GM23338 (cell line): ENCODE measurements around the gene LRRC30. TPM values are rescaled to one million over a fixed set of nuclear protein-coding genes. Genes with fewer than 3 reads are reported as not detected.

ENCODE experiments used
- ATAC-seq: fragments of 200-7000 bp; cut with Tn5 transposase; 3 replicates; pipeline ENCODE4 v1.9.1; 2020
- DNase-seq: peaks from one replicate; pipeline ENCODE4 v3.0.0-alpha.2; 2015; ENCODE audit warnings: low spot score
- H2AFZ ChIP-seq: fragments of 200-600 bp; sonication (generic); 2 replicates; pipeline ENCODE4 v1.8.0; 2016; ENCODE audit warnings: antibody characterized with exemption, mild to moderate bottlenecking, moderate library complexity
- H3F3A ChIP-seq: fragments of 200-600 bp; sonication (generic); replicated peaks from 2 replicates; pipeline ENCODE4 v1.8.0; 2017; ENCODE audit warnings: antibody characterized with exemption, mixed run types, low read depth
- H3K27ac ChIP-seq: fragments of 200-600 bp; sonication (generic); 2 replicates; pipeline ENCODE4 v1.6.1; 2016; ENCODE audit warnings: low read depth
- H3K27me3 ChIP-seq: fragments of 200-600 bp; sonication (generic); 2 replicates; pipeline ENCODE4 v1.8.0; 2016; ENCODE audit warnings: mild to moderate bottlenecking, mixed run types, moderate library complexity; ENCODE audit not compliant: insufficient read depth
- H3K36me3 ChIP-seq: fragments of 200-600 bp; sonication (generic); 2 replicates; pipeline ENCODE4 v1.8.0; 2016; ENCODE audit warnings: mild to moderate bottlenecking; ENCODE audit not compliant: insufficient read depth
- H3K4me1 ChIP-seq: fragments of 200-600 bp; sonication (generic); 2 replicates; pipeline ENCODE4 v1.8.0; 2016; ENCODE audit warnings: mild to moderate bottlenecking, moderate library complexity; ENCODE audit not compliant: insufficient read depth
- H3K4me2 ChIP-seq: fragments of 200-600 bp; sonication (generic); 2 replicates; pipeline ENCODE4 v1.7.1; 2017; ENCODE audit warnings: mixed run types
- H3K4me3 ChIP-seq: fragments of 200-600 bp; sonication (generic); 2 replicates; pipeline ENCODE4 v1.6.1; 2016; ENCODE audit warnings: mixed run types
- H3K79me2 ChIP-seq: fragments of 200-600 bp; sonication (generic); replicated peaks from 2 replicates; pipeline ENCODE4 v1.8.0; 2017; ENCODE audit warnings: mild to moderate bottlenecking; ENCODE audit not compliant: insufficient read depth
- H3K9me2 ChIP-seq: fragments of 200-600 bp; sonication (generic); 2 replicates; pipeline ENCODE4 v1.8.0; 2017; ENCODE audit not compliant: insufficient read depth
- H4K20me1 ChIP-seq: fragments of 200-600 bp; sonication (generic); replicated peaks from 2 replicates; pipeline ENCODE4 v1.8.0; 2017; ENCODE audit warnings: mild to moderate bottlenecking; ENCODE audit not compliant: insufficient read depth
- H3K27ac Mint-ChIP-seq: 2 replicates; pipeline ENCODE4 v1.8.0; 2020; ENCODE audit warnings: inconsistent platforms, mild to moderate bottlenecking, moderate library complexity, mixed read lengths
- H3K27me3 Mint-ChIP-seq: 3 replicates; pipeline ENCODE4 v1.8.0; 2022; ENCODE audit warnings: low read depth, mild to moderate bottlenecking, moderate library complexity, mixed read lengths, inconsistent platforms; ENCODE audit not compliant: insufficient read depth, poor library complexity
- H3K36me3 Mint-ChIP-seq: 3 replicates; pipeline ENCODE4 v1.8.0; 2021; ENCODE audit warnings: low read depth, mild to moderate bottlenecking, inconsistent platforms, moderate library complexity, mixed read lengths
- H3K4me1 Mint-ChIP-seq: 3 replicates; pipeline ENCODE4 v1.8.0; 2020; ENCODE audit warnings: mild to moderate bottlenecking, inconsistent platforms, mixed read lengths
- H3K4me3 Mint-ChIP-seq: 3 replicates; pipeline ENCODE4 v1.8.0; 2021; ENCODE audit warnings: moderate library complexity, mild to moderate bottlenecking, inconsistent platforms, mixed read lengths
- H3K9me3 Mint-ChIP-seq: 3 replicates; pipeline ENCODE4 v1.8.0; 2020; ENCODE audit warnings: moderate library complexity, mild to moderate bottlenecking, inconsistent platforms, mixed read lengths
- CTCF ChIP-seq, 2 experiments: fragments of 200-600 bp in 1 of 2; sonication (generic) in 1 of 2; conservative IDR thresholded peaks; 2 replicates each; pipeline versions ENCODE4 v1.5.1 to v1.6.1; 2016 to 2017; ENCODE audit warnings: antibody characterized with exemption in 2 of 2, low read depth in 2 of 2, mild to moderate bottlenecking in 2 of 2, moderate library complexity in 1 of 2
- ETS1 ChIP-seq: IDR thresholded peaks from 2 replicates; pipeline ENCODE4 v1.6.1; 2016; ENCODE audit warnings: antibody characterized with exemption
- EZH2 ChIP-seq: fragments of 200-600 bp; sonication (generic); IDR thresholded peaks from one replicate; pipeline ENCODE4 v1.8.0; 2017; ENCODE audit warnings: antibody characterized with exemption, mild to moderate bottlenecking, low read depth; ENCODE audit not compliant: unreplicated experiment
- NANOG ChIP-seq: IDR thresholded peaks from 2 replicates; pipeline ENCODE4 v1.6.1; 2016; ENCODE audit warnings: antibody characterized with exemption, borderline replicate concordance
- POLR2AphosphoS5 ChIP-seq: IDR thresholded peaks from 2 replicates; pipeline ENCODE4 v1.6.1; 2016; ENCODE audit warnings: antibody characterized with exemption, low read depth
- STAT1 ChIP-seq: IDR thresholded peaks from one replicate; pipeline ENCODE4 v1.6.1; 2016; ENCODE audit warnings: antibody characterized with exemption; ENCODE audit not compliant: unreplicated experiment
- ZNF114 ChIP-seq: fragments of 250-450 bp; sonication (Bioruptor Pico); IDR thresholded peaks from 2 replicates; pipeline ENCODE4 v1.5.0; 2020; ENCODE audit warnings: mild to moderate bottlenecking, moderate library complexity
- ZNF331 ChIP-seq: fragments of 250-450 bp; sonication (Bioruptor Pico); IDR thresholded peaks from 2 replicates; pipeline ENCODE4 v1.5.0; 2020; ENCODE audit warnings: low read depth, mild to moderate bottlenecking, moderate library complexity
- ZNF462 ChIP-seq: fragments of 250-450 bp; sonication (Bioruptor Pico); IDR thresholded peaks from 2 replicates; pipeline ENCODE4 v1.5.0; 2020; ENCODE audit warnings: mild to moderate bottlenecking, moderate library complexity
- polyA plus RNA-seq: library from polyadenylated mRNA; unstranded; fragments of >200 nt; fragmentation: Nextera tagmentation; extraction: Ambion mirVana; gene quantifications from 2 replicates; pipeline ENCODE4 v1.2.1, GENCODE V29; 2016
- total RNA-seq: library from RNA; depleted of rRNA; stranded (reverse); fragments of >200 nt; shearing (Covaris generic); gene quantifications from 2 replicates; pipeline ENCODE4 v1.2.3, GENCODE V29; 2014

LRRC30 gene
- total and polyA plus RNA-seq, 2 experiments from 2014 or later: not detected

- no peak overlapping the region for H2AFZ ChIP-seq
- H3K27me3 ChIP-seq: no peaks in the 10 kb centered on the region
- TF ChIP-seq ZNF114 (CRISPR knock-in tag) (no peak), CTCF (conservative IDR thresholded peaks at IDR 0.05; ENCODE audit: low read depth in 2 of 2) (no peak)
- H3K4me1 ChIP-seq: no peaks in the 10 kb centered on the region
- no peak overlapping the region for H3K4me2 ChIP-seq
- no peak overlapping the region for H3K27ac ChIP-seq
- H3K4me1 Mint-ChIP-seq: peaks cover 2% of the 10 kb centered on the region; the same call in 1 of the 3 replicates
- peaks cover 1% of the 10 kb centered on the region for H3K27me3 Mint-ChIP-seq
- no peaks in the 10 kb centered on the region for H4K20me1 ChIP-seq
- H3F3A ChIP-seq: no peaks in the 10 kb centered on the region
- ATAC-seq: no peak
- DNase-seq: no peak
- H3K36me3 Mint-ChIP-seq: peaks cover 4% of the 10 kb centered on the region; the same call in 1 of the 3 replicates
- H3K27ac Mint-ChIP-seq: no peak overlapping the region
- H3K9me2 ChIP-seq: no peaks in the 10 kb centered on the region
- no peaks in the 10 kb centered on the region for H3K79me2 ChIP-seq
- no peak overlapping the region for H3K4me3 ChIP-seq
- H3K9me3 Mint-ChIP-seq: no peaks in the 10 kb centered on the region; the same call in 2 of the 3 replicates
- no peaks in the 10 kb centered on the region for H3K36me3 ChIP-seq
- H3K4me3 Mint-ChIP-seq: no peak overlapping the region
These were observed 18.0 kb downstream of the LRRC30 start for GRCh38 chr18:7248877-7249276.

GRCh38 chr18:7254163-7254562 lies 23.3 kb downstream of the LRRC30 start:
- DNase-seq (no peak), ATAC-seq (no peak)
- Mint-ChIP-seq H3K9me3 (no peaks in the 10 kb centered on the region; the same call in 2 of the 3 replicates), H3K27ac (no peak overlapping the region), H3K36me3 (peaks cover 4% of the 10 kb centered on the region; the same call in 1 of the 3 replicates), H3K27me3 (peaks cover 1% of the 10 kb centered on the region), H3K4me1 (peaks cover 4% of the 10 kb centered on the region; the same call in 2 of the 3 replicates), H3K4me3 (no peak overlapping the region)
- Histone ChIP-seq H3K36me3 (no peaks in the 10 kb centered on the region), H3K27me3 (no peaks in the 10 kb centered on the region), H4K20me1 (no peaks in the 10 kb centered on the region), H3K27ac (no peak overlapping the region), H3K4me3 (no peak overlapping the region), H2AFZ (no peak overlapping the region), H3K79me2 (no peaks in the 10 kb centered on the region), H3K4me2 (no peak overlapping the region), H3F3A (no peaks in the 10 kb centered on the region), H3K9me2 (no peaks in the 10 kb centered on the region), H3K4me1 (no peaks in the 10 kb centered on the region)
- TF ChIP-seq EZH2 (no peak), CTCF (conservative IDR thresholded peaks at IDR 0.05; ENCODE audit: low read depth in 2 of 2) (no peak), ZNF114 (CRISPR knock-in tag) (no peak), NANOG (no peak), POLR2AphosphoS5 (no peak), ZNF462 (no peak), ZNF331 (CRISPR knock-in tag) (no peak), ETS1 (no peak), STAT1 (no peak)
